ENCODE data around the gene MAP3K3.

MAP3K3 gene

DNA sequence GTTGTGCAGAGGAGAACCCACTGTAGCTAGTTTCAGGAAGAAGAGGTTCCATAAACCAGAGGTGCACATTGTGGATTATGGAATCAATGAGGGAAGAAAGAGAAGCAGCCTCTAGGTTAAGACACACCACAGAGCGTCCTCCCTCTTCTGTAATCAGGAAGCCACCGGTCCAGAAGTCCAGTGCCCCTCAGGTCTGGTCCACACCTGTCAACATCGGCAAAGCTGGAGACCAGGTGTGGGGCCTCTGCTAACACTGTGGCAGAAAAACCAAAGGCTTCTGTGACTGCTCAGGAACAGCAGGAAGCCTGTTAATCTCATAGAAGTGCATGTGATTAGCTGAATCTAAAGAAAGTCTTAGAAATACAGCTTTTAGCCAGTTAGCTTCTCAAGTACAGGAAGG lies 54.4 kb downstream of the MAP3K3 start:
- CTCF ChIA-PET = interaction anchor here (0.5 to 0.7 kb wide), 3 partner anchors 11 to 1280 kb away, joined by 3 to 6 read pairs (median 3); no protein-coding TSS in a partner anchor
- DNase-seq (ENCODE audit: low spot score) = no peak
- POLR2A ChIA-PET (ENCODE audit: low non-redundant PET) = no interaction called here
- H3K27ac ChIP-seq = peak overlapping the region; percentile 87
- TF ChIP-seq, protein P1, sequence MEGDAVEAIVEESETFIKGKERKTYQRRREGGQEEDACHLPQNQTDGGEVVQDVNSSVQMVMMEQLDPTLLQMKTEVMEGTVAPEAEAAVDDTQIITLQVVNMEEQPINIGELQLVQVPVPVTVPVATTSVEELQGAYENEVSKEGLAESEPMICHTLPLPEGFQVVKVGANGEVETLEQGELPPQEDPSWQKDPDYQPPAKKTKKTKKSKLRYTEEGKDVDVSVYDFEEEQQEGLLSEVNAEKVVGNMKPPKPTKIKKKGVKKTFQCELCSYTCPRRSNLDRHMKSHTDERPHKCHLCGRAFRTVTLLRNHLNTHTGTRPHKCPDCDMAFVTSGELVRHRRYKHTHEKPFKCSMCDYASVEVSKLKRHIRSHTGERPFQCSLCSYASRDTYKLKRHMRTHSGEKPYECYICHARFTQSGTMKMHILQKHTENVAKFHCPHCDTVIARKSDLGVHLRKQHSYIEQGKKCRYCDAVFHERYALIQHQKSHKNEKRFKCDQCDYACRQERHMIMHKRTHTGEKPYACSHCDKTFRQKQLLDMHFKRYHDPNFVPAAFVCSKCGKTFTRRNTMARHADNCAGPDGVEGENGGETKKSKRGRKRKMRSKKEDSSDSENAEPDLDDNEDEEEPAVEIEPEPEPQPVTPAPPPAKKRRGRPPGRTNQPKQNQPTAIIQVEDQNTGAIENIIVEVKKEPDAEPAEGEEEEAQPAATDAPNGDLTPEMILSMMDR (conservative IDR thresholded peaks at IDR 0.05; ENCODE audit: low read depth) = no peak

DNA sequence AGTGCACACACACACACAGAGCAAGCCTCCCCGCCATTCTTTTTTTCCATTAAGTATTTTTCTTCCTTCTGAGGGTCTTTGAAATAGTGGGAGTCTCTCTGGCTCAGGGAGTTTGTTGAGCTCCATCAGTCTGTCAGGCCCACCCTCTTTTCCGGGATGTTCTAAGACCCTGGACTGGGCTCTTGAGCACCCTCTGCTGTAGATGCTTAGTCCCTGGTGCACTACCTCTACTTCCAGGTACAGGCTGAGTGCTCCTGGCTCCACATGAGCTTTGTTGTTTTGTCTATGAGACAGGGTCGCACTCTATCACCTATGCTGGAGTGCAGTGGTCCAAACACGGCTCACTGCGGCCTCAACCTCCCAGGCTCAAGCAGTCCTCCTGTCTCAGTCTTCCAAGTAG lies 57.0 kb downstream of the MAP3K3 start:
- CTCF ChIA-PET = interaction anchor here (0.5 kb wide), 1 partner anchor 47 kb away, joined by 3 read pairs; no protein-coding TSS in a partner anchor
- TF ChIP-seq, protein P1 (conservative IDR thresholded peaks at IDR 0.05; ENCODE audit: low read depth) = no peak
- POLR2A ChIA-PET (ENCODE audit: low non-redundant PET) = no interaction called here
- H3K27ac ChIP-seq = no peak overlapping the region
- no peak for DNase-seq (ENCODE audit: low spot score)

DNA sequence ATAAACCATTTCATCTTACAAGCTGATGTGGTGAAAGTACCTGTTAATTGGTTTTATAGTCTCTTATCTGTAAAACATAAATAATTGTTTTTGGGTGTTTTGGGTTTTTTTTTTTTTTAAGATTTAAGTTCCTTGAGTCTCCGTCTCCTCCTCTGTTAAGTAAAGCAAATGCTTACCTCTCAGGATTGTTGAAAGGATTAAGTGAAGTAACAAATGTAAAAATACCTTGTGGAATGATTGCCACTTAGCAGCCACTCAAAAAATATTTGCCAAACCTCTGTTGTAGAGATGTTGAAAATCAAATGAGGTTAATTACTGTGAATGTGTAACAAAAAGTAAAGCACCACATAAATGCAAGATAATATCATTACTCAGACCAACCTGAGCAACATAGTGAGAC lies 58.5 kb downstream of the MAP3K3 start:
- no peak overlapping the region for H3K27ac ChIP-seq
- DNase-seq (ENCODE audit: low spot score) = no peak
- CTCF ChIA-PET = no interaction called here
- POLR2A ChIA-PET (ENCODE audit: low non-redundant PET) = no interaction called here
- TF ChIP-seq, protein P1 (conservative IDR thresholded peaks at IDR 0.05; ENCODE audit: low read depth) = no peak

DNA sequence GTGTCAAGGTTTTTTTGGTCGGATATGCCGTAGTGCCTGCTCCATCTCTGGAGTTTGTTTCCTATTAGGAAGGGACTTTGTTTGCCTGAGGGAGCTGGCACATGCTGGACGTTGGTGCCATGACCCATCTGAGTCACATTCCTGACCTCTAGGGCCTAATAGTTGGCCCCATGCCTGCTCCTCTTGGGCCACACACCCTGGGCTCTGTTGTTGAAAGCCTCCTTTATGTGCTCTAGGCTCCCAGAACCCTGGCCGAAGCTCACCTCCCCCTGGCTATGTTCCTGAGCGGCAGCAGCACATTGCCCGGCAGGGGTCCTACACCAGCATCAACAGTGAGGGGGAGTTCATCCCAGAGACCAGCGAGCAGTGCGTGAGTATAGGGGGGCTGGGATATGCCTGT lies 59.3 kb downstream of the MAP3K3 start:
- no peak for DNase-seq (ENCODE audit: low spot score)
- H3K27ac ChIP-seq = no peak overlapping the region
- ChIA-PET POLR2A (ENCODE audit: low non-redundant PET) (no interaction called here), CTCF (interaction anchor here (0.6 kb wide), 1 partner anchor 68 kb away, joined by 5 read pairs; no protein-coding TSS in a partner anchor)
- TF ChIP-seq, protein P1 (conservative IDR thresholded peaks at IDR 0.05; ENCODE audit: low read depth) = no peak

DNA sequence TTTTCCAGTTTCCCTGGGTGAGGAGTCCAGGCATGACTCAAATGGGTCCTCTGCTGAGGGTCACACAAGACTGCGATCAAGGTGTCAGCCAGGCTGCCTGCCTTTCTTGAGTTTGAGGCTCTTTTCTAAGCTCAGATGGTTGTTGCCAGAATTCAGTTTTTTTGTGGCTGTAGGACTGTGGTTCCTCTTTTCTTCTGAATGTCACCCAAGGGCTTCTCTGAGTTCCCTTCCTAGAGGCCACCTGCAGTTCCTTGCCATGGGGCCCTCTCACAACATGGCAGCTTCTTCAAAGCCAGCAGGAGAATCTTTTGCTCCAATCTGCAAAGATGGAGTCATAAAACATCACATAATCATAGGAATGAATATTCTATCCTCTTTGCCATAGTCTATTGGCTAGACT lies 60.2 kb downstream of the MAP3K3 start:
- CTCF ChIA-PET = no interaction called here
- no peak for DNase-seq (ENCODE audit: low spot score)
- H3K27ac ChIP-seq = no peak overlapping the region
- POLR2A ChIA-PET (ENCODE audit: low non-redundant PET) = no interaction called here
- TF ChIP-seq, protein P1 (conservative IDR thresholded peaks at IDR 0.05; ENCODE audit: low read depth) = no peak

DNA sequence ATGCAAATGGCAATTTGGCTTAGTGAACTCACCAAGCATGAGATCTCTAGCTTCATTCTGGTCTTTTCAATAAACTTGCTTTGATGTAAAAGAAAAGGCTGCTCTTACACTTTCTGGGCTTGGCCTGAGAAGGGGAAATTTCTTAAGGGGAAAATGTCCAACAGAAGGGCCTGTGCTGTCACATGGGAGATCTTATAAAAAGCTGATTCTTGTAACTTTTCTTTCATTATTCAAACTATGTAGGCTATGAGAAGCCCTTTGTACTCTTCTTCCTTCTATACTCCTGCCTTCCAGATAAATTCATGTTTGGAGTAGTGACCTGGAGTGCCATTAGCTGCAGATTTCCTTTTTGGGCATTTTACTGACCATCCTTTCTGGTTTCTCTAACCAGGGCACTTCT lies 60.8 kb downstream of the MAP3K3 start:
- POLR2A ChIA-PET (ENCODE audit: low non-redundant PET) = no interaction called here
- CTCF ChIA-PET = interaction anchor here (0.6 kb wide), 1 partner anchor 202 kb away, joined by 3 read pairs; no protein-coding TSS in a partner anchor
- TF ChIP-seq, protein P1 (conservative IDR thresholded peaks at IDR 0.05; ENCODE audit: low read depth) = no peak
- H3K27ac ChIP-seq = no peak overlapping the region
- DNase-seq (ENCODE audit: low spot score) = no peak

All from RWPE1 (cell line).